ENCODE data around the gene MEGF6.

- TF ChIP-seq CTCF (IDR thresholded peaks at IDR 0.05; ENCODE audit: low read depth, low read length) = no peak
- TF ChIP-seq EZH2phosphoT487 (IDR thresholded peaks at IDR 0.05; ENCODE audit: low read depth) = no peak
Measured at GRCh38 chr1:3530926-3531818, 80.1 kb downstream of the MEGF6 start.

All from OCI-LY3 (cell line).